ACC112 (cell line): Measurements from ENCODE around the gene AOPEP.

Source experiments
- H2AFZ ChIP-seq: fragments of 200-600 bp; sonication (generic); one replicate; pipeline ENCODE4 v1.6.0; 2017; ENCODE audit warnings: antibody characterized with exemption, low read length; ENCODE audit not compliant: unreplicated experiment
- H3K27ac ChIP-seq: fragments of 200-600 bp; sonication (generic); 2 replicates; pipeline ENCODE4 v1.5.1; 2014; ENCODE audit warnings: low read depth, mild to moderate bottlenecking, antibody characterized with exemption, low read length, moderate library complexity
- H3K27me3 ChIP-seq: fragments of 200-600 bp; sonication (generic); 2 replicates; pipeline ENCODE4 v1.6.1; 2014; ENCODE audit warnings: mild to moderate bottlenecking, antibody characterized with exemption, low read length, moderate library complexity, mixed read lengths; ENCODE audit not compliant: insufficient read depth
- H3K36me3 ChIP-seq: fragments of 200-600 bp; sonication (generic); 2 replicates; pipeline ENCODE4 v1.6.1; 2016; ENCODE audit warnings: mild to moderate bottlenecking, antibody characterized with exemption, low read length, moderate library complexity, mixed read lengths; ENCODE audit not compliant: insufficient read depth
- H3K4me1 ChIP-seq: fragments of 200-600 bp; sonication (generic); one replicate; pipeline ENCODE4 v1.6.1; 2016; ENCODE audit warnings: low read length, mixed read lengths; ENCODE audit not compliant: insufficient read depth, unreplicated experiment, control insufficient read depth
- H3K4me3 ChIP-seq: fragments of 200-600 bp; sonication (generic); 2 replicates; pipeline ENCODE4 v1.5.1; 2014; ENCODE audit warnings: mild to moderate bottlenecking, low read depth, low read length
- H3K79me2 ChIP-seq: fragments of 200-600 bp; sonication (generic); one replicate; pipeline ENCODE4 v1.6.0; 2016; ENCODE audit warnings: low read length; ENCODE audit not compliant: control insufficient read depth, unreplicated experiment, insufficient read depth

Gene AOPEP

DNA sequence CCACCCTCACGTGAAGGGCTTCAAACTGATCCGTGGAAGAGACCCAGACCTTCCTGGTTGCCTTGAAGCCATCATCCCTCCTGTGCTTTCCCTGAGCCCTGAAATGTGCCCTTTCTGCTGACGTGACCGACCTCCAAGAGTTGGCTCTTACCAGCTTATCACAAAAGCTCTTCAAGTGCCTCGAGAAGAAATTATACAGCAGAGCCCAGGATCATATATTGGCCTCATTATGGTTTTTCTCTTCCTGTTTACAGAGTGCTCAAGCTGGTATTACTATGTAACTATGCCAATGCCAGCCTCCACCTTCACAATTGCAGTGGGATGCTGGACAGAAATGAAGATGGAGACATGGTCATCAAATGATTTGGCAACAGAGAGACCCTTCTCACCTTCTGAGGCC is 66.0 kb downstream of the AOPEP start:
- H3K27me3 ChIP-seq = no peaks in the 10 kb centered on the region
- H3K79me2 ChIP-seq = no peaks in the 10 kb centered on the region
- H3K36me3 ChIP-seq = peaks cover 22% of the 10 kb centered on the region
- peaks cover 31% of the 10 kb centered on the region for H3K4me1 ChIP-seq
- H2AFZ ChIP-seq = peak overlapping the region; percentile 3
- no peak overlapping the region for H3K4me3 ChIP-seq
- H3K27ac ChIP-seq = peak overlapping the region; percentile 87

DNA sequence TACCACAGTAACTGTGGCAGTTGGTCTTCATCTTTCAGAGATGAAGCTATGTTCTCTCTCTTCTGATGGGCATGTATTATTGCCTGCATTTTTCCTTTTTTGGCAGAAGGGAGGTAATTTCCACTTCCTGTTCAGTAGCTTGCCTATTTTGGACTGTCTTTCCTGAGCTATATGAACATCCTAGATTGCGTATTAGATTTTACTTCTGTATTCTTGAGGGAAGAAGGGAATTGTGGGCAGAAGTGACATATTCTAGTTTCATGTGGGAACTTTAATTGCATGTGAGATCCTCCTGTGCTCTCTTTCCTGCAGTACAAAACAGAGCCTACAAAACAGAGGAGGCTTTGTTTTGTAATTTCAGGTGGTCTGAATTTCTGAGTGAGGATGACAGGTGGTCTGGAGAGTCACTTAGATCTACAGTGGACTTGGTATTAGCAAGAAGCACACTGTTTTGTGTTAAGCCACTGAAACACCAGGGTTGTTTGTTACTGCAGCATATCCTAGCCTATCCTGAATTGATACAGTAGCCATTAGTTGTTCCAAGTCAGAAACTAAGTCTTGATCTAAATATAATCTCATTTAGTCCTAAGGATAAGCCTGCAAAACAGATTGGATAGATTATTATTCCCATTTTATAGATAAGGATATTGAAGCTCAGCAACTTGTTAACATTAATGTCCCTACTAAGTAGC is 68.1 kb downstream of the AOPEP start:
- peaks cover 22% of the 10 kb centered on the region for H3K36me3 ChIP-seq
- H3K4me1 ChIP-seq = peaks cover 31% of the 10 kb centered on the region
- H3K27me3 ChIP-seq = no peaks in the 10 kb centered on the region
- H3K79me2 ChIP-seq = no peaks in the 10 kb centered on the region
- H3K4me3 ChIP-seq = no peak overlapping the region
- H3K27ac ChIP-seq = no peak overlapping the region
- H2AFZ ChIP-seq = no peak overlapping the region

DNA sequence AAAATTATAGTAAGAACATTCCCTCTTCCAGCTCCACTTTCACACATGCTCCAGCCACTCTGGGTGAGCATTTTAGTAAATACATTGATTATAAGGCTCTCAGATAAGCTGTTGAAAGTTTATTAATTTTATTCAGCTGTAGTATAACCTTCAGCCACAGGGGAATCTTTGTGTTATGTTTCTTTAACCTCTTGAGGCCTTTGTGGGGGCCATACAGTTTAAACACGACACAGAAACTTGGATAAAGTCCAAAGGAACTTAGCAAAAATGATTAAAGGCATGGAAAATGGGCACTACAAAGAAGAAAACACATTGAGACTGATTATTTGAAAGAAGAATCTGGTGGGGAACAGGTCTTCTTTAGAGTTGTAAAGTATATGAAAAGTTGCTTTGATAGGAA is 70.2 kb downstream of the AOPEP start:
- H3K4me1 ChIP-seq = peaks cover 41% of the 10 kb centered on the region
- no peak overlapping the region for H3K27ac ChIP-seq

DNA sequence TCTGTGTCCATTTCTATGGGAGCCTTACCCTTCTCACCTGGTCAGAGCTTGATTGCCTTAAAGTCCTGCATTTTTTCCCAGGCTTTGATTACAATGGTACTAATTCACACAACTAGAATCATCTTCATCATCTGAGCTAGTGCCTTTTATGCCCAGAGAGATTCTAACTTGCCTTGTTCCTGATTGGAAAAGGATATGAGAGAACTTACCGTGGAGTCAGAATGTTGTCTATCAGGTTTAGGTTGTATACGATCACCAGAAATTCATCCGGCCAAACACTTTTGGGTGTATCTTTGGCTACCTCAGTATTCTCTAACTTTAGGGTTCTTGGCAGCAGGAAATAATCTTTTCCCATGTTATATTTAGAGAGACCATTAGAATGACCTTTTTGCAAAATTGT is 71.7 kb downstream of the AOPEP start:
- Histone ChIP-seq H3K79me2 (no peaks in the 10 kb centered on the region), H2AFZ (no peak overlapping the region), H3K4me1 (peaks cover 28% of the 10 kb centered on the region), H3K27me3 (no peaks in the 10 kb centered on the region), H3K27ac (no peak overlapping the region), H3K36me3 (peaks cover 29% of the 10 kb centered on the region), H3K4me3 (no peak overlapping the region)

More for the DNA sequence above, 70.2 kb downstream of the AOPEP start:
- Histone ChIP-seq H3K4me3 (no peak overlapping the region), H3K79me2 (no peaks in the 10 kb centered on the region), H3K36me3 (peaks cover 29% of the 10 kb centered on the region), H3K27me3 (no peaks in the 10 kb centered on the region), H2AFZ (no peak overlapping the region)

DNA sequence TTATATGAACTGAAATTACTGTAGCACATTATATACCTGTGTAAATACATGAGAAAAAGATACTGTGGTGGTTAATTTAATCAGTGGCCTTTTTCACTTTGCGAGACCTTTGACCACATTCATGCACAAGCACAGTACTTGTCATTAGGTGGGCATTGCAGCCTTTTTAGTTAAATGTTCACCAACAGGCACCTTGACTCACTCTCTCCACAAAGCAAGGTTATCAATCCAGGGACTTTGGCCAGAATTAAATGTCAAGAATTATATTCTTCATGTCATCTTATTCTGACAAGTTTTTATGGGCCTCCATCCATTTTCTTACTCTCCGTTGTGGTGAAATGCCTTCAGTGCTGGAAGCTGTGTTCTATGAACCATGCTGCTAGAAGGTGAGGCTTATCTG is 72.2 kb downstream of the AOPEP start:
- H3K27me3 ChIP-seq = no peaks in the 10 kb centered on the region
- H3K27ac ChIP-seq = no peak overlapping the region
- peaks cover 27% of the 10 kb centered on the region for H3K36me3 ChIP-seq
- peaks cover 23% of the 10 kb centered on the region for H3K4me1 ChIP-seq
- H3K4me3 ChIP-seq = no peak overlapping the region
- no peak overlapping the region for H2AFZ ChIP-seq
- no peaks in the 10 kb centered on the region for H3K79me2 ChIP-seq

DNA sequence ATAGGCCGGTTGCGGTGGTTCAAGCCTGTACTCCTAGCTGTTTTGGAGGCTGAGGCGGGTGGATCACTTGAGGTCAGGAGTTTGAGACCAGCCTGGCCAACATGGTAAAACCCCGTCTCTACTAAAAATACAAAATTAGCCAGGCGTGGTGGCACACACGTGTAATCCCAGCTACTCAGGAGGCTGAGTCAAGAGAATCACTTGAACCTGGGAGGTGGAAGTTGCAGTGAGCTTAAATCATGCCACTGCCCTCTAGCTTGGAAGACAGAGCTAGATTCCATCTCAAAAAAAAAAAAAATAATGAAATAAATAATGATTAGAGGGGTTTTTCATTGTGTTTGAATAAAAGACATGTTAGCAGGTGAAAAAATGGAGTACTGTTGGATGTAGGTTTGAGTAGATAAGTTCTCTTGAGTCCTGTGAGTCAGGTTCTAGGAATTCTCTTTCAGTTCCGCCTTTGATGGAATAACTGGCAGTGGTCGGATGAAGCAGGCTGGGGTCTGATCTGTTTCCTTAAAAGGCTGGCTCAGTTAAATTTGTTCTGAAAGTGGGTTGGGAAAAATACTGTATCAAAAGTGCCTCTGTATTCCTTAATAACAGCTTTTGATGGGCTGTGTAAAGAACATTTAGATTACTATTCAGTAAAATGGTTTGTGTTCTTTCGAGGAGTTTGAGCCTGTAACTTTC is 73.2 kb downstream of the AOPEP start:
- peaks cover 20% of the 10 kb centered on the region for H3K36me3 ChIP-seq

DNA sequence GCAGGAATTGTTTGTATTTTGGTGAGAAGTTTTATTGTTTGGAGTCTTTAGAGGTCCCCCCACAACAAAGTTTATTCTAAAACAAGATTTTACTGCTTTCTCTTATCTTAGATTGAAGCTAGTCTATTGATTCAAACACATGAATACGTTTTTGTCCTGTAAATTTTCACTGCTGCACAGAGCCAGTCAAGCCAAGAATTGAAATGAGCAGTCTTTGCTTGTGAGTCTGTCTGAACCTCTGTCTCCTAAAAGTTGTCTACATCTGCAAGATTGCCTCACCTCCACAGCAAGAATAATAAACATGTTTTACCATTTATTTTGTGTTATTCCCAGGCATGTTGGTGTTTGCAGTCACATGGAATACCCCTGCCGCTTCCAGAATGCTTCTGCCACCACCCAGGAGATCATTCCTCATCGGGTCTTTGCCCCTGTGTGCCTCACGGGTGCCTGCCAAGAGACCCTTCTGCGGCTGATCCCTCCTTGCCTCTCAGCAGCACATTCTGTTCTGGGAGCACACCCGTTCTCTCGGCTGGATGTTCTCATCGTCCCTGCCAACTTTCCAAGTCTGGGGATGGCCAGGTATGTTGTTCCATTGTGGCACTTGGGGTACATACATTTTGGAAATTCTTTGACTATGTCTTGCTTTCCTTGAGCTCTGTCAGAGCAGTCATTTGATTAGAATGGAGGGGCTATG is 74.1 kb downstream of the AOPEP start:
- H3K4me1 ChIP-seq = peaks cover 32% of the 10 kb centered on the region
- H3K79me2 ChIP-seq = no peaks in the 10 kb centered on the region
- H3K36me3 ChIP-seq = peaks cover 12% of the 10 kb centered on the region; the same call in 1 of the 2 replicates
- H2AFZ ChIP-seq = no peak overlapping the region
- no peak overlapping the region for H3K4me3 ChIP-seq
- H3K27me3 ChIP-seq = no peaks in the 10 kb centered on the region
- peak overlapping the region; percentile 38 for H3K27ac ChIP-seq

More for the DNA sequence above, 73.2 kb downstream of the AOPEP start:
- Histone ChIP-seq H3K27me3 (no peaks in the 10 kb centered on the region), H3K79me2 (no peaks in the 10 kb centered on the region), H3K4me3 (no peak overlapping the region), H3K4me1 (peaks cover 23% of the 10 kb centered on the region), H2AFZ (no peak overlapping the region), H3K27ac (peak overlapping the region; percentile 38)

DNA sequence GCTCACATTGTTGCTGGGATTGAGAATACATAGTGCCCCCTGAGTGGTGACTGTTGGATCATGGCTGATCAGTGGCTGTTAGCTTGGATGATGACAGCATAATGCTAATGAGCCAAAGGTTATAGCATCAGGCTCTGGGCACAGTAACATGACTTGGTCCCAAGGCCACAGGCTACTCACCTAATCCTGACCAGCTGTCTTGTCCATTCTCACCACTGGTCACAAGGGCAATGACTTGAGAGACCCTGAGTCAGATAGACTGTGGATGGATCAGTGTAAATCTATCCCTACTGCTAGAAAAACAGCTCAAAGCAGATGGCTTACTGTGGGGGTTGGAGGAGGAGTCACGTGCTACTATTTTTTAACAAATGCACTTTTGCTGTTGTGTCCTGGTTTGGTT is 74.7 kb downstream of the AOPEP start:
- H3K4me1 ChIP-seq = peaks cover 34% of the 10 kb centered on the region
- H3K4me3 ChIP-seq = no peak overlapping the region
- peaks cover 10% of the 10 kb centered on the region; the same call in 1 of the 2 replicates for H3K36me3 ChIP-seq
- H3K27me3 ChIP-seq = no peaks in the 10 kb centered on the region
- no peaks in the 10 kb centered on the region for H3K79me2 ChIP-seq
- H2AFZ ChIP-seq = no peak overlapping the region
- no peak overlapping the region for H3K27ac ChIP-seq

DNA sequence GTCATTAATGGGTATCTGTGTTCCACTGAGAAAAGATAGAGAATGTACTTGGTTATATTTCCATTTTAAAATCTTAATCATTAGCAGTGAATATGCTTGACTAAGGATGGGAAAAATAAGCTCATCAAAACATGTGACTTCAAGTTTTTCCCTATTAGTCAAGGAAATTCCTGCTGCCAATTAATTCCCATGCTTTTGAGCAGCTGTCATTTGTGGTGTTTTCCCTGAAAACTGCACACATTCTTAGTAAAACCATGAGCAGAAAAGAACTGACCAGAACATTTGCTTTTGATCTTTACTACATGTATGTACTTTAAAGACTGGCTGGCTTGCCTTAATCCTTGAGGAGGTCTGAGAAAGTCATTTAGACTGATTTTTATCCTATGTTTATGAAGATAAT is 75.2 kb downstream of the AOPEP start:
- Histone ChIP-seq H3K4me3 (no peak overlapping the region), H2AFZ (no peak overlapping the region), H3K79me2 (no peaks in the 10 kb centered on the region), H3K4me1 (peaks cover 31% of the 10 kb centered on the region), H3K27me3 (no peaks in the 10 kb centered on the region), H3K36me3 (peaks cover 10% of the 10 kb centered on the region; the same call in 1 of the 2 replicates), H3K27ac (no peak overlapping the region)

DNA sequence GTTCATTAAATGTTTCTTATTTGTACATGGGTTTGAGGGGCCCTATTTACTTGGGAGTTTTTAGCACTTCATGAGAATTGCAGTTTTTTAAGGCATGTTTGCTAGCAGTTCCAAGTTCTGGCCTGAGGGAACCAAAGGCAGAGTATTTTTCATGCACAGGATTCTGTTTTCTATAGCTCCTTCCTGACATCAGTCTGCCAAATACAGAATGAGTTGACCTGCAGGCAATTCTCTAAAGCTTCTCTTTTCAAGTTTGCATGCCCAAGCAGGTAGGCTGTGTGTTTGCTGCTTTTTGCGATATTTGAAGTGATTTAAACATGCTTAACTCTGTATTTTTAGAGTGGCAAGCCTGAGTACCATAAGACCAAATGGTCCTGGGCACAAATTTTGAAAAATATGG is 75.8 kb downstream of the AOPEP start:
- H3K27ac ChIP-seq = no peak overlapping the region
- no peak overlapping the region for H3K4me3 ChIP-seq
- peaks cover 10% of the 10 kb centered on the region; the same call in 1 of the 2 replicates for H3K36me3 ChIP-seq
- no peaks in the 10 kb centered on the region for H3K27me3 ChIP-seq
- H3K79me2 ChIP-seq = no peaks in the 10 kb centered on the region
- peaks cover 29% of the 10 kb centered on the region for H3K4me1 ChIP-seq
- no peak overlapping the region for H2AFZ ChIP-seq
